ENCODE results near the gene HS3ST5. TPM values are rescaled to one million over a fixed set of nuclear protein-coding genes. Genes with fewer than 3 reads are reported as not detected.

Gene HS3ST5
- total and polyA plus RNA-seq, 2 experiments from 2014 or later: 2.8 to 3.5 TPM

DNA sequence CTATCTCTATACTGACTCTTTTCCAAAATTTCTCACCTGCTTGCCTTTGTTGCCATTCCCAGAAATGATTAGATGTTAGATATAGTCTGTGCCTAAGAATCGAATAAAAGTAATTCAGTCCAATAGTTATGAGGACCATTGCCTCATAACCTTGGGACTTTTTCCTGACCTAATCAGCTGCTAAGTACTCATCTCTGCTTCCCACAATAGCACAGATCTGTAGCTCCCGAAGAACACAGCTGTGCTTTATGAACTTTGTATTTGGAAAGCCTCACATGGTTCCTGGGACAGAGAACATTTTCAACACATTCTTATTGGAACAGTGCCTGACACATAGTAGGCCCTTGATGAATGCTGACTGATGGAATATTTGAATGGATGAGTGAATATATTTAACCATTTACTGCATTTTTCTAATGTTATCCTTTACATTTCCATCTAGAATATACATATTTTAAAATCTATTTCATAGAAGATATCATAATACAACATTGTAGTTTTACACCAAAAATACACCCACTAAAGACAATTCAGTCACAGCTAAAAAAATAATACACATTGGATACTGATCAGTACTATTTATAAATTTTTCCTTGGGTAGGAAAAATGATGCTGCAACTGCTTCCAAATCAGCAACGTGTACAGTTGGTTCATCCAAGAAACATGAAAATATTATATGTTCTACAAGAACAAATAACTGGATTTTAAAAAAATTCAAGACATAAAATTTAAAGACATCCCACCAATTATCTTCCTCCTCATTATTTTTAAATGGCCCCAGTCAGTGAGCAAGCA lies 53.9 kb downstream of the HS3ST5 start:
- no peaks in the 10 kb centered on the region; the same call in 1 of the 2 replicates for H3K9me2 ChIP-seq (ENCODE audit: insufficient read depth)
- peaks cover under 1% of the 10 kb centered on the region; the same call in 1 of the 2 replicates for H3K4me1 ChIP-seq (ENCODE audit: insufficient read depth)
- Mint-ChIP-seq H3K36me3 (ENCODE audit: low read depth) (peaks cover 12% of the 10 kb centered on the region; the same call in 2 of the 3 replicates), H3K27me3 (ENCODE audit: insufficient read depth, low read depth, poor library complexity) (peaks cover 4% of the 10 kb centered on the region), H3K4me1 (peaks cover 17% of the 10 kb centered on the region), H3K9me3 (no peaks in the 10 kb centered on the region; the same call in 2 of the 3 replicates), H3K4me3 (no peak overlapping the region), H3K27ac (no peak overlapping the region)
- H3K27ac ChIP-seq (ENCODE audit: low read depth): no peak overlapping the region
- H3K4me3 ChIP-seq: no peak overlapping the region
- H3K4me2 ChIP-seq: no peak overlapping the region
- H3F3A ChIP-seq (replicated peaks; ENCODE audit: low read depth): no peaks in the 10 kb centered on the region
- H3K79me2 ChIP-seq (replicated peaks; ENCODE audit: insufficient read depth): peaks cover 4% of the 10 kb centered on the region
- no peaks in the 10 kb centered on the region for H3K36me3 ChIP-seq (ENCODE audit: insufficient read depth)
- no peak overlapping the region for H2AFZ ChIP-seq
- no peaks in the 10 kb centered on the region for H4K20me1 ChIP-seq (replicated peaks; ENCODE audit: insufficient read depth)
- H3K27me3 ChIP-seq (ENCODE audit: insufficient read depth): no peaks in the 10 kb centered on the region
- TF ChIP-seq POLR2AphosphoS5 (IDR thresholded peaks at IDR 0.05; ENCODE audit: low read depth) (no peak), NANOG (IDR thresholded peaks at IDR 0.05; ENCODE audit: borderline replicate concordance) (no peak), JUNB (IDR thresholded peaks at IDR 0.05; ENCODE audit: unreplicated experiment) (no peak), EZH2phosphoT487 (IDR thresholded peaks at IDR 0.05; ENCODE audit: unreplicated experiment) (no peak), ZNF114 (CRISPR knock-in tag; IDR thresholded peaks at IDR 0.05) (no peak), STAT1 (IDR thresholded peaks at IDR 0.05; ENCODE audit: unreplicated experiment) (no peak)
- TF ChIP-seq, protein P1, sequence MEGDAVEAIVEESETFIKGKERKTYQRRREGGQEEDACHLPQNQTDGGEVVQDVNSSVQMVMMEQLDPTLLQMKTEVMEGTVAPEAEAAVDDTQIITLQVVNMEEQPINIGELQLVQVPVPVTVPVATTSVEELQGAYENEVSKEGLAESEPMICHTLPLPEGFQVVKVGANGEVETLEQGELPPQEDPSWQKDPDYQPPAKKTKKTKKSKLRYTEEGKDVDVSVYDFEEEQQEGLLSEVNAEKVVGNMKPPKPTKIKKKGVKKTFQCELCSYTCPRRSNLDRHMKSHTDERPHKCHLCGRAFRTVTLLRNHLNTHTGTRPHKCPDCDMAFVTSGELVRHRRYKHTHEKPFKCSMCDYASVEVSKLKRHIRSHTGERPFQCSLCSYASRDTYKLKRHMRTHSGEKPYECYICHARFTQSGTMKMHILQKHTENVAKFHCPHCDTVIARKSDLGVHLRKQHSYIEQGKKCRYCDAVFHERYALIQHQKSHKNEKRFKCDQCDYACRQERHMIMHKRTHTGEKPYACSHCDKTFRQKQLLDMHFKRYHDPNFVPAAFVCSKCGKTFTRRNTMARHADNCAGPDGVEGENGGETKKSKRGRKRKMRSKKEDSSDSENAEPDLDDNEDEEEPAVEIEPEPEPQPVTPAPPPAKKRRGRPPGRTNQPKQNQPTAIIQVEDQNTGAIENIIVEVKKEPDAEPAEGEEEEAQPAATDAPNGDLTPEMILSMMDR (conservative IDR thresholded peaks at IDR 0.05; ENCODE audit: low read depth in 2 of 2): no peak
- TF ChIP-seq, protein P2, sequence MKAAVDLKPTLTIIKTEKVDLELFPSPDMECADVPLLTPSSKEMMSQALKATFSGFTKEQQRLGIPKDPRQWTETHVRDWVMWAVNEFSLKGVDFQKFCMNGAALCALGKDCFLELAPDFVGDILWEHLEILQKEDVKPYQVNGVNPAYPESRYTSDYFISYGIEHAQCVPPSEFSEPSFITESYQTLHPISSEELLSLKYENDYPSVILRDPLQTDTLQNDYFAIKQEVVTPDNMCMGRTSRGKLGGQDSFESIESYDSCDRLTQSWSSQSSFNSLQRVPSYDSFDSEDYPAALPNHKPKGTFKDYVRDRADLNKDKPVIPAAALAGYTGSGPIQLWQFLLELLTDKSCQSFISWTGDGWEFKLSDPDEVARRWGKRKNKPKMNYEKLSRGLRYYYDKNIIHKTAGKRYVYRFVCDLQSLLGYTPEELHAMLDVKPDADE (IDR thresholded peaks at IDR 0.05): no peak
- no peak for ATAC-seq
- DNase-seq (ENCODE audit: low spot score): no peak

DNA sequence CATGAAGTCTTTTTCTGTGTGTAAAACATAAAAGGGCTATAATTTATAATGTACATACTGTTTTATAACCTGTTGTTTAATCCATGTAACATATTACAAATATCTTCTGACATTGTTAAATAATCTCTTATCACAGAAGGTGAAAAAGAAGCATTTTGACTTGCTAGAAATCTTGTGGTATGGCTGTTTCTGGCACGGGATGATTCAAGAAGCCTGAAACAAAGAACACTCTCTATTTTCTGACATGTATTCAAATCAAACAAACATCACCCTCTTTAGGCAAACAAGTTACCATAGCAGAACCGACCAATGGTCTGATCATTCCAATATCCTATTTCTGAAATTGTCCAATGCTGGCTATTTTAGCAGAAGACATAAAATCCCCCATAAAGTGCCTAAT lies 55.4 kb downstream of the HS3ST5 start:
- no peak overlapping the region for H2AFZ ChIP-seq
- peaks cover 14% of the 10 kb centered on the region for H3K4me1 ChIP-seq (ENCODE audit: insufficient read depth)
- H3K4me3 ChIP-seq: no peak overlapping the region
- no peak for TF ChIP-seq ZNF114 (CRISPR knock-in tag; IDR thresholded peaks at IDR 0.05)
- TF ChIP-seq, protein P1 (conservative IDR thresholded peaks at IDR 0.05; ENCODE audit: low read depth in 2 of 2): no peak
- Mint-ChIP-seq H3K4me3 (no peak overlapping the region), H3K27ac (no peak overlapping the region), H3K36me3 (ENCODE audit: low read depth) (peaks cover 3% of the 10 kb centered on the region; the same call in 1 of the 3 replicates), H3K27me3 (ENCODE audit: insufficient read depth, low read depth, poor library complexity) (no peaks in the 10 kb centered on the region), H3K4me1 (peaks cover 28% of the 10 kb centered on the region), H3K9me3 (no peaks in the 10 kb centered on the region)
- no peak for DNase-seq (ENCODE audit: low spot score)
- no peaks in the 10 kb centered on the region for H3K9me2 ChIP-seq (ENCODE audit: insufficient read depth)
- ATAC-seq: no peak
- no peaks in the 10 kb centered on the region for H3K27me3 ChIP-seq (ENCODE audit: insufficient read depth)
- no peaks in the 10 kb centered on the region for H3F3A ChIP-seq (replicated peaks; ENCODE audit: low read depth)
- no peaks in the 10 kb centered on the region for H3K36me3 ChIP-seq (ENCODE audit: insufficient read depth)
- H3K27ac ChIP-seq (ENCODE audit: low read depth): no peak overlapping the region
- H3K4me2 ChIP-seq: no peak overlapping the region
- H4K20me1 ChIP-seq (replicated peaks; ENCODE audit: insufficient read depth): no peaks in the 10 kb centered on the region
- H3K79me2 ChIP-seq (replicated peaks; ENCODE audit: insufficient read depth): peaks cover 4% of the 10 kb centered on the region

All from GM23338 (cell line).